Heart left ventricle (tissue), 13 donors: ENCODE results near the gene COPRS.

Experiments
- CTCF ChIP-seq, 12 donors: fragments of 200-600 bp; sonication (generic) in 4 of 12; IDR thresholded peaks; one replicate each; pipeline versions ENCODE4 v1.5.0 to v1.8.0; 2018 to 2022; ENCODE audit warnings: antibody characterized with exemption in 12 of 12, mild to moderate bottlenecking in 5 of 12
- POLR2A ChIP-seq, 2 donors: fragments of 450-650 bp; IDR thresholded peaks; one replicate each; pipeline ENCODE4 v1.6.1; 2017; ENCODE audit warnings: antibody characterized with exemption in 2 of 2, mild to moderate bottlenecking in 2 of 2, moderate library complexity in 2 of 2
- donor health status: ischemic (EF 13 %, LVEDD 7.1; RV severe dilation, severe dysfunction).
- donor health status: DM: no; HTN: yes; CAD: no.
- donor health status: DM: no; HTN: no; CAD: no.
- donor health status: ischemic (EF 25% LVEDD 6.9; RV normal size, moderate dysfunction).
- donor health status: ischemic (EF 25% LVEDD 5.7; RV mildly dilated, moderate dysfunction).
- donor health status: ischemic (EF 35%, LVEDD 5.7; RV mildly dilated, moderate dysfunction).
- donor health status: nonischemic (EF 11% LVEDD 7.7; RV severe dilation, severe dysfunction).
- donor health status: DM: yes; HTN: yes; CAD: no.
- donor health status: PGD.
- donor health status: ischemic (EF 29% LVEDD 5.4; RV normal size, mild dysfunction).
- donor health status: nonischemic (EF 23%, LVEDD 6.1; RV moderate dilation, normal function).

GRCh38 chr17:31838636-31839225 lies 20.3 kb downstream of the COPRS start:
- no peak for TF ChIP-seq CTCF (IDR thresholded peaks at IDR 0.05)
- no peak for TF ChIP-seq POLR2A (IDR thresholded peaks at IDR 0.05)
